HepG2 (cell line): ENCODE measurements around the gene ACACA.

Experiments used
- BRCA1 ChIP-seq: sonication (generic); formaldehyde crosslinking; IDR thresholded peaks from 2 replicates; pipeline ENCODE4 v1.4.0; 2020; ENCODE audit warnings: missing genetic modification reagents
- SP5 ChIP-seq: IDR thresholded peaks from 2 replicates; pipeline ENCODE4 v1.6.1; 2016; ENCODE audit warnings: low read depth, borderline replicate concordance
- TBL1XR1 ChIP-seq: fragments of 150-350 bp; IDR thresholded peaks from 2 replicates; pipeline ENCODE4 v1.6.1; 2014; ENCODE audit warnings: borderline replicate concordance, low read length; ENCODE audit not compliant: partially characterized antibody

- TF ChIP-seq BRCA1 (CRISPR knock-in tag) = no peak
- TF ChIP-seq SP5 (CRISPR knock-in tag) = no peak
- TF ChIP-seq TBL1XR1 = no peak
Observed at GRCh38 chr17:37065486-37066321, 340.9 kb downstream of the ACACA start.
